HEK293 (cell line): ENCODE data around the gene DNAJC10.
A peak's percentile ranks its signal among the peaks of the same experiment; 100 is the strongest.
"Not testable (repeated sequence)": the region's sequence is repeated elsewhere in the genome, so short reads cannot be mapped to it uniquely, and the experiment has no call there.

Experiments used
- CTCF ChIA-PET: fragments of 350-600 bp; formaldehyde crosslinking; extraction: SDS; loops from one replicate; lab custom pipeline; 2021; ENCODE audit warnings: antibody characterized with exemption; lab: Yijun Ruan, JAX
- POLR2A ChIA-PET: fragments of 300-600 bp; formaldehyde crosslinking; extraction: SDS; loops from one replicate; lab custom pipeline; 2020; ENCODE audit warnings: antibody characterized with exemption, inconsistent platforms; lab: Yijun Ruan, JAX
- H3K27ac ChIP-seq: fragments of 200-500 bp; sonication (Bioruptor generic); 2 replicates; pipeline ENCODE4 v1.5.1; 2014; ENCODE audit warnings: low read depth, low read length, control low read depth, inconsistent platforms; ENCODE audit errors: extremely low read depth
- H3K36me3 ChIP-seq, 2 experiments: fragments of 200-500 bp in 1 of 2; sonication (Bioruptor generic) in 1 of 2; 1 replicate in 1 of 2; 2 replicates in 1 of 2; pipeline ENCODE4 v1.5.1; 2014 to 2017; ENCODE audit warnings: inconsistent platforms in 2 of 2, low read length in 2 of 2; ENCODE audit not compliant: control insufficient read depth in 2 of 2, insufficient read depth in 1 of 2
- H3K4me1 ChIP-seq: fragments of 200-500 bp; sonication (Bioruptor generic); 2 replicates; pipeline ENCODE4 v1.5.1; 2014; ENCODE audit warnings: mild to moderate bottlenecking, low read length, inconsistent platforms; ENCODE audit not compliant: control insufficient read depth, insufficient read depth
- H3K4me3 ChIP-seq: 2 replicates; pipeline ENCODE4 v1.5.1; 2011; ENCODE audit warnings: low read depth, mild to moderate bottlenecking, control low read depth, low read length, moderate library complexity
- H3K9me3 ChIP-seq: fragments of 200-500 bp; sonication (Bioruptor generic); 2 replicates; pipeline ENCODE4 v1.5.1; 2014; ENCODE audit warnings: low read depth, low read length, inconsistent platforms; ENCODE audit not compliant: control insufficient read depth, insufficient read depth
- GLIS2 ChIP-seq: fragments of 450-650 bp; formaldehyde crosslinking; IDR thresholded peaks from 2 replicates; pipeline ENCODE4 v1.5.1; 2016; ENCODE audit warnings: missing biosample characterization, missing genetic modification characterization
- OVOL3 ChIP-seq: fragments of 450-650 bp; formaldehyde crosslinking; IDR thresholded peaks from 2 replicates; pipeline ENCODE4 v1.5.1; 2016; ENCODE audit warnings: missing biosample characterization, missing genetic modification characterization
- SP7 ChIP-seq: fragments of 450-650 bp; formaldehyde crosslinking; IDR thresholded peaks from 2 replicates; pipeline ENCODE4 v1.5.1; 2016; ENCODE audit warnings: missing biosample characterization, missing genetic modification characterization
- ZNF146 ChIP-seq: fragments of 450-650 bp; formaldehyde crosslinking; IDR thresholded peaks from 2 replicates; pipeline ENCODE4 v1.5.1; 2016; ENCODE audit warnings: missing biosample characterization, missing genetic modification characterization
- ZNF174 ChIP-seq: fragments of 450-650 bp; formaldehyde crosslinking; IDR thresholded peaks from 2 replicates; pipeline ENCODE4 v1.5.0; 2017; ENCODE audit warnings: missing biosample characterization, mild to moderate bottlenecking, missing genetic modification characterization
- ZNF341 ChIP-seq: fragments of 450-650 bp; formaldehyde crosslinking; IDR thresholded peaks from 2 replicates; pipeline ENCODE4; 2016; ENCODE audit warnings: low read depth, missing biosample characterization, missing genetic modification characterization
- ZNF423 ChIP-seq: fragments of 450-650 bp; formaldehyde crosslinking; IDR thresholded peaks from 2 replicates; pipeline ENCODE4 v1.5.1; 2016; ENCODE audit warnings: missing biosample characterization, missing genetic modification characterization
- ZNF560 ChIP-seq: fragments of 450-650 bp; formaldehyde crosslinking; IDR thresholded peaks from 2 replicates; pipeline ENCODE4 v1.5.1; 2017; ENCODE audit warnings: missing biosample characterization, missing genetic modification characterization, borderline replicate concordance
- ZNF707 ChIP-seq: fragments of 450-650 bp; formaldehyde crosslinking; IDR thresholded peaks from 2 replicates; pipeline ENCODE4 v1.5.1; 2016; ENCODE audit warnings: missing biosample characterization, missing genetic modification characterization
- ZNF747 ChIP-seq: fragments of 450-650 bp; formaldehyde crosslinking; IDR thresholded peaks from 2 replicates; pipeline ENCODE4 v1.5.1; 2016; ENCODE audit warnings: missing biosample characterization, missing genetic modification characterization
- TF ChIP-seq, protein P1 (sequence below): fragments of 450-650 bp; formaldehyde crosslinking; IDR thresholded peaks from 2 replicates; pipeline ENCODE4 v1.5.1; 2016; ENCODE audit warnings: missing biosample characterization, missing genetic modification characterization
- TF ChIP-seq, protein P2 (sequence below): fragments of 450-650 bp; formaldehyde crosslinking; IDR thresholded peaks from 2 replicates; pipeline ENCODE4 v1.5.1; 2016; ENCODE audit warnings: missing biosample characterization, missing genetic modification characterization

DNAJC10 gene

DNA sequence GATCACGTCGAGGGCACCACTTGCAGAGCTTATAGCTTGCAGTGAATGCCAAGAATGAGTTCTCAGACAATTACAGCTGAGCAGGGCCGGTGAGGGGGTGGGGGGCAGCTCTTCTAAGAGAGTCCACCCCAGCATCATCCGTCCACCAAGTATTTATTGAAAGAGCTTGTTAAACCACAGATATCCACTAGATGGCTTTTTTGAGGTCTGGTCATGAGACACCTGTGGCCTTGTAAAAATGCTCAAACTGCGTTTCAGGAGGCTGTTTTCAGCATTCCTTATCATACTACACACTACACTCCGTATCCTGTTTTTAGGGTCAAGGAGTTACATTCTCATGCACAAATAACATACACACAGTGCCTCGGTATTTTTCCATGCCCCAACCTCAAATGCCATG lies 51.5 kb downstream of the DNAJC10 start (continued):
- TF ChIP-seq, protein P1, sequence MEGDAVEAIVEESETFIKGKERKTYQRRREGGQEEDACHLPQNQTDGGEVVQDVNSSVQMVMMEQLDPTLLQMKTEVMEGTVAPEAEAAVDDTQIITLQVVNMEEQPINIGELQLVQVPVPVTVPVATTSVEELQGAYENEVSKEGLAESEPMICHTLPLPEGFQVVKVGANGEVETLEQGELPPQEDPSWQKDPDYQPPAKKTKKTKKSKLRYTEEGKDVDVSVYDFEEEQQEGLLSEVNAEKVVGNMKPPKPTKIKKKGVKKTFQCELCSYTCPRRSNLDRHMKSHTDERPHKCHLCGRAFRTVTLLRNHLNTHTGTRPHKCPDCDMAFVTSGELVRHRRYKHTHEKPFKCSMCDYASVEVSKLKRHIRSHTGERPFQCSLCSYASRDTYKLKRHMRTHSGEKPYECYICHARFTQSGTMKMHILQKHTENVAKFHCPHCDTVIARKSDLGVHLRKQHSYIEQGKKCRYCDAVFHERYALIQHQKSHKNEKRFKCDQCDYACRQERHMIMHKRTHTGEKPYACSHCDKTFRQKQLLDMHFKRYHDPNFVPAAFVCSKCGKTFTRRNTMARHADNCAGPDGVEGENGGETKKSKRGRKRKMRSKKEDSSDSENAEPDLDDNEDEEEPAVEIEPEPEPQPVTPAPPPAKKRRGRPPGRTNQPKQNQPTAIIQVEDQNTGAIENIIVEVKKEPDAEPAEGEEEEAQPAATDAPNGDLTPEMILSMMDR (tag by site-specific recombination) = peak; percentile 29; the same call in 1 of the 2 replicates
- TF ChIP-seq OVOL3 (no peak), ZNF707 (no peak), ZNF174 (no peak), ZNF747 (tag by site-specific recombination) (no peak)
- TF ChIP-seq, protein P2, sequence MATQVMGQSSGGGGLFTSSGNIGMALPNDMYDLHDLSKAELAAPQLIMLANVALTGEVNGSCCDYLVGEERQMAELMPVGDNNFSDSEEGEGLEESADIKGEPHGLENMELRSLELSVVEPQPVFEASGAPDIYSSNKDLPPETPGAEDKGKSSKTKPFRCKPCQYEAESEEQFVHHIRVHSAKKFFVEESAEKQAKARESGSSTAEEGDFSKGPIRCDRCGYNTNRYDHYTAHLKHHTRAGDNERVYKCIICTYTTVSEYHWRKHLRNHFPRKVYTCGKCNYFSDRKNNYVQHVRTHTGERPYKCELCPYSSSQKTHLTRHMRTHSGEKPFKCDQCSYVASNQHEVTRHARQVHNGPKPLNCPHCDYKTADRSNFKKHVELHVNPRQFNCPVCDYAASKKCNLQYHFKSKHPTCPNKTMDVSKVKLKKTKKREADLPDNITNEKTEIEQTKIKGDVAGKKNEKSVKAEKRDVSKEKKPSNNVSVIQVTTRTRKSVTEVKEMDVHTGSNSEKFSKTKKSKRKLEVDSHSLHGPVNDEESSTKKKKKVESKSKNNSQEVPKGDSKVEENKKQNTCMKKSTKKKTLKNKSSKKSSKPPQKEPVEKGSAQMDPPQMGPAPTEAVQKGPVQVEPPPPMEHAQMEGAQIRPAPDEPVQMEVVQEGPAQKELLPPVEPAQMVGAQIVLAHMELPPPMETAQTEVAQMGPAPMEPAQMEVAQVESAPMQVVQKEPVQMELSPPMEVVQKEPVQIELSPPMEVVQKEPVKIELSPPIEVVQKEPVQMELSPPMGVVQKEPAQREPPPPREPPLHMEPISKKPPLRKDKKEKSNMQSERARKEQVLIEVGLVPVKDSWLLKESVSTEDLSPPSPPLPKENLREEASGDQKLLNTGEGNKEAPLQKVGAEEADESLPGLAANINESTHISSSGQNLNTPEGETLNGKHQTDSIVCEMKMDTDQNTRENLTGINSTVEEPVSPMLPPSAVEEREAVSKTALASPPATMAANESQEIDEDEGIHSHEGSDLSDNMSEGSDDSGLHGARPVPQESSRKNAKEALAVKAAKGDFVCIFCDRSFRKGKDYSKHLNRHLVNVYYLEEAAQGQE (tag by site-specific recombination) = no peak

- H3K4me1 ChIP-seq, POLR2A ChIA-PET: not testable (repeated sequence)
- CTCF ChIA-PET = interaction anchor here (1.6 kb wide), 1 partner anchor 211 kb away, joined by 3 read pairs; no protein-coding TSS in a partner anchor
Observed at GRCh38 chr2:182768950-182769349, 52.9 kb downstream of the DNAJC10 start.

GRCh38 chr2:182779323-182779722 lies 63.3 kb downstream of the DNAJC10 start:
- ChIA-PET CTCF (interaction anchor here (0.6 to 2.5 kb wide), 4 partner anchors 12 to 201 kb away, joined by 4 to 10 read pairs (median 8); no protein-coding TSS in a partner anchor), POLR2A (no interaction called here)
- no peak overlapping the region for H3K27ac ChIP-seq
- H3K4me1 ChIP-seq = no peaks in the 10 kb centered on the region
- H3K9me3 ChIP-seq = no peaks in the 10 kb centered on the region
- H3K36me3 ChIP-seq = peaks cover 0 to 46% of the 10 kb centered on the region in 2 experiments; a peak in 2 of 3 replicates
- no peak for TF ChIP-seq GLIS2 (tag by site-specific recombination)
- TF ChIP-seq ZNF560 (tag by site-specific recombination) = no peak
- TF ChIP-seq SP7 (tag by site-specific recombination) = no peak
- TF ChIP-seq ZNF341 = no peak
- no peak for TF ChIP-seq ZNF423 (tag by site-specific recombination)
- no peak overlapping the region for H3K4me3 ChIP-seq

More at GRCh38 chr2:182768950-182769349, 52.9 kb downstream of the DNAJC10 start:
- peak; percentile 90 for TF ChIP-seq ZNF146 (tag by site-specific recombination)
- not testable (repeated sequence) for H3K4me3 ChIP-seq, H3K27ac ChIP-seq, H3K9me3 ChIP-seq
- H3K36me3 ChIP-seq = peaks cover 0 to 47% of the 10 kb centered on the region in 2 experiments; a peak in 1 of 3 replicates

GRCh38 chr2:182781099-182781498 lies 65.0 kb downstream of the DNAJC10 start:
- not testable (repeated sequence) for H3K4me1 ChIP-seq
- peak; percentile 89 for TF ChIP-seq ZNF146 (tag by site-specific recombination)
- TF ChIP-seq, all 188 proteins: peak for 1; not testable (repeated sequence) for 187
- H3K27ac ChIP-seq, H3K9me3 ChIP-seq, POLR2A ChIA-PET, H3K4me3 ChIP-seq: not testable (repeated sequence)
- H3K36me3 ChIP-seq = peaks cover 0 to 33% of the 10 kb centered on the region in 2 experiments; a peak in 2 of 3 replicates
- CTCF ChIA-PET = interaction anchor here (0.7 to 4.9 kb wide), 3 partner anchors 16 to 199 kb away, joined by 4 to 50 read pairs (median 10); no protein-coding TSS in a partner anchor

DNA sequence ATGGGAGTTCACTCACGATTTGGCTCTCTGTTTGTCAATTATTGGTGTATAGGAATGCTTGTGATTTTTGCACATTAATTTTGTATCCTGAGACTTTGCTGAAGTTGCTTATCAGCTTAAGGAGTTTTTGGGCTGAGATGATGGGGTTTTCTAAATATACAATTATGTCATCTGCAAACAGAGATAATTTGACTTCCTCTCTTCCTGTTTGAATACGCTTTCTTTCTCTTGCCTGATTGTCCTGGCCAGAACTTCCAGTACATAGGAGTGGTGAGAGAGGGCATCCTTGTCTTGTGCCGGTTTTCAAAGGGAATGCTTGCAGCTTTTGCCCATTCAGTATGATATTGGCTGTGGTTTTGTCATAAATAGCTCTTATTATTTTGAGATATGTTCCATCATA lies 66.6 kb downstream of the DNAJC10 start:
- H3K9me3 ChIP-seq, H3K4me3 ChIP-seq, H3K4me1 ChIP-seq, H3K27ac ChIP-seq, POLR2A ChIA-PET: not testable (repeated sequence)
- peaks cover 0 to 21% of the 10 kb centered on the region in 2 experiments; a peak in 2 of 3 replicates for H3K36me3 ChIP-seq
- CTCF ChIA-PET = interaction anchor here (0.8 to 4.9 kb wide), 4 partner anchors 15 to 198 kb away, joined by 3 to 50 read pairs (median 17); partner anchors contain the start of gene FRZB
